Stimulated activated CD8-positive, alpha-beta memory T cell treated with anti-CD3 and anti-CD28 coated beads, Interleukin-15, amount 100 ng/mL, for 24 hours (primary cell): ENCODE data around the gene PRSS38.

ENCODE experiments used
- DNase-seq: peaks from one replicate; pipeline ENCODE4 v3.0.0-alpha.2; 2020; ENCODE audit warnings: low read depth

The PRSS38 gene

GRCh38 chr1:227815468-227816409, at the start of gene PRSS38:
TSS of gene PRSS38 (plus strand) at chr1:227815675. CDS start at chr1:227815717, 42 bp downstream.
- DNase-seq, result no peak

- DNase-seq, result peak; percentile 46
These were observed 49.4 kb upstream of the PRSS38 start for GRCh38 chr1:227766015-227766634.

GRCh38 chr1:227766653-227767277, 48.7 kb upstream of the PRSS38 start:
- DNase-seq, result no peak

- DNase-seq, result no peak
These were observed 47.9 kb upstream of the PRSS38 start for GRCh38 chr1:227767401-227768124.

GRCh38 chr1:227768125-227768439, 47.4 kb upstream of the PRSS38 start:
- no peak for DNase-seq

- no peak for DNase-seq
These were observed 46.8 kb upstream of the PRSS38 start for GRCh38 chr1:227768640-227769039.

GRCh38 chr1:227769047-227769935, 46.2 kb upstream of the PRSS38 start:
- DNase-seq, result no peak

- DNase-seq, result no peak
These were observed 45.5 kb upstream of the PRSS38 start for GRCh38 chr1:227769936-227770494.

GRCh38 chr1:227770812-227771211, 44.7 kb upstream of the PRSS38 start:
- no peak for DNase-seq

- no peak for DNase-seq
These were observed 44.1 kb upstream of the PRSS38 start for GRCh38 chr1:227771326-227771725.

- DNase-seq, result no peak
These were observed 43.7 kb upstream of the PRSS38 start for GRCh38 chr1:227771771-227772170.

GRCh38 chr1:227773558-227773957, 41.9 kb upstream of the PRSS38 start:
- no peak for DNase-seq

- no peak for DNase-seq
These were observed 41.3 kb upstream of the PRSS38 start for GRCh38 chr1:227774051-227774731.

- DNase-seq, result no peak
These were observed 40.4 kb upstream of the PRSS38 start for GRCh38 chr1:227774821-227775661.

GRCh38 chr1:227775841-227776240, 39.6 kb upstream of the PRSS38 start:
- no peak for DNase-seq

- no peak for DNase-seq
These were observed 39.1 kb upstream of the PRSS38 start for GRCh38 chr1:227776331-227776771.

GRCh38 chr1:227777156-227777555, 38.3 kb upstream of the PRSS38 start:
- no peak for DNase-seq

- no peak for DNase-seq
These were observed 37.8 kb upstream of the PRSS38 start for GRCh38 chr1:227777646-227778045.

- no peak for DNase-seq
These were observed 37.0 kb upstream of the PRSS38 start for GRCh38 chr1:227778401-227778947.
